Suprapubic skin (tissue), 4 donors: ENCODE measurements around the gene CACNG7.

Experiments
- CTCF ChIP-seq, 2 donors: fragments of 200-600 bp in 1 of 2; fragments of 450-650 bp in 1 of 2; sonication (generic) in 1 of 2; IDR thresholded peaks; one replicate each; pipeline ENCODE4 v1.5.1; 2016 to 2019; ENCODE audit warnings: antibody characterized with exemption in 2 of 2, mild to moderate bottlenecking in 1 of 2, moderate library complexity in 1 of 2
- EP300 ChIP-seq: sonication (generic); formaldehyde crosslinking; IDR thresholded peaks from one replicate; pipeline ENCODE4 v1.6.1; 2017; ENCODE audit warnings: antibody characterized with exemption
- POLR2A ChIP-seq, 2 donors: fragments of 450-650 bp; IDR thresholded peaks; one replicate each; pipeline ENCODE4 v1.6.1; 2017; ENCODE audit warnings: antibody characterized with exemption in 2 of 2, mild to moderate bottlenecking in 2 of 2, moderate library complexity in 2 of 2
- POLR2AphosphoS5 ChIP-seq, 3 donors: sonication (generic); formaldehyde crosslinking; IDR thresholded peaks; one replicate each; pipeline ENCODE4 v1.6.1; 2017; ENCODE audit warnings: antibody characterized with exemption in 3 of 3

DNA sequence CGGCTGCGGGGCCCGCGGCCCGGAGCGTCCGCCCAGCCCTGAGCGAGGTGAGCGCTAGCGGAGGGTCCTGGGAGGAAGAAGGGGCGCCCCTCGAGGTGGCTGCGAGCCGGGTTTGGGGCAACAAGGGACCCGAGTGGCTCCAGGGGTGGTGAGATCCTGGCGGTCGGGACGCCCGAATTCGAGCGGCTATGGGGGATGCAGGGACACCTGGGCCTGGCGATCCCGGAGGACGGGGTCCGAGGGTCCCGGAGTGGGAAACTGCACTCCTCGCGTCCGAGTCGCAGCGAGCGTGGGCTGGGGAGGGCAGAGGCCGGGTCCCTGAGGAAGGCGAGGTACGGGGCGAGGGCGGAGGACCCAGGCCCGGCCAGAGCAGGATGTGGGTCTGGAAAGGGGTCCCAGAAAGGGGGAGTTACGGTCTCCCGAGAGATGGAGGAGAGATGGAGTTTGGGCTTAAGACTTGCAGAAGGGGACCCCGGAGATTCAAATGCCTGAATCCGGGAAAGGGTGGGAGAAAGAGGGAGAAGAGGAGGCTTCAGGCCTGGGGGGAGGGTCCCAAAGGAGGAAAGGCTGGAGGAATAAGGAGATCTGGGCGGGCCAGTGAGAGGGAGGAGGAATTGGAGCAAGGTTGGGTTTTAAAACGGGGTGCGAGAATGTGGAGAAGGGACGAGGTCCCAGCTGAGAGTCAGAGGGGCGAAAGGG is 542 bp downstream of the CACNG7 start:
- TF ChIP-seq CTCF (IDR thresholded peaks at IDR 0.05) (no peak), POLR2A (IDR thresholded peaks at IDR 0.05) (no peak), POLR2AphosphoS5 (IDR thresholded peaks at IDR 0.05) (no peak), EP300 (no peak)
